H1 (cell line): ENCODE results near the gene HOXA11. TPM values are rescaled to one million over a fixed set of nuclear protein-coding genes. Genes with fewer than 3 reads are reported as not detected.

Source experiments
- CTCF ChIA-PET: fragments of 300-600 bp; sonication (Branson Sonifier 250); formaldehyde crosslinking; loops from one replicate; lab custom pipeline; 2021; ENCODE audit not compliant: partially characterized antibody; lab: Charles Lee
- POLR2A ChIA-PET: fragments of 300-600 bp; sonication (Branson Sonifier 250); formaldehyde crosslinking; loops from one replicate; lab custom pipeline; 2021; ENCODE audit warnings: inconsistent platforms; ENCODE audit not compliant: partially characterized antibody; lab: Charles Lee
- DNase-seq, 2 experiments: peaks; one replicate each; pipeline versions ENCODE4 v3.0.0 to v3.0.0-alpha.2; 2010 to 2022; ENCODE audit warnings: low spot score in 2 of 2, low read depth in 1 of 2, mixed read lengths in 1 of 2
- FAIRE-seq: peaks from 2 replicates; lab custom pipeline; 2011; peaks lifted over from hg19 to GRCh38; lab: Jason Lieb, UNC
- H2AFZ ChIP-seq: 2 replicates; pipeline ENCODE4 v1.8.1; 2012; ENCODE audit warnings: low read length, inconsistent platforms
- H2AK5ac ChIP-seq: 2 replicates; pipeline ENCODE4 v1.6.1; 2013; ENCODE audit warnings: low read depth, low read length
- H2BK120ac ChIP-seq: replicated peaks from 2 replicates; pipeline ENCODE3; 2013; ENCODE audit warnings: low read depth, low read length, inconsistent platforms
- H2BK12ac ChIP-seq: 2 replicates; pipeline ENCODE4 v1.6.1; 2013; ENCODE audit warnings: low read depth, low read length
- H2BK15ac ChIP-seq: 2 replicates; pipeline ENCODE4 v1.6.1; 2013; ENCODE audit warnings: low read length
- H2BK20ac ChIP-seq: 2 replicates; pipeline ENCODE4 v1.6.1; 2013; ENCODE audit warnings: low read length
- H2BK5ac ChIP-seq: 2 replicates; pipeline ENCODE4 v1.6.1; 2013; ENCODE audit warnings: low read depth, low read length
- H3K14ac ChIP-seq: 2 replicates; pipeline ENCODE4 v1.6.1; 2013; ENCODE audit warnings: inconsistent platforms; ENCODE audit not compliant: insufficient read length
- H3K18ac ChIP-seq: 2 replicates; pipeline ENCODE4 v1.6.1; 2013; ENCODE audit warnings: low read length; ENCODE audit errors: extremely low read depth
- H3K23ac ChIP-seq: 2 replicates; pipeline ENCODE4 v1.6.1; 2013; ENCODE audit warnings: inconsistent platforms; ENCODE audit not compliant: insufficient read length
- H3K23me2 ChIP-seq: 2 replicates; pipeline ENCODE4 v1.6.1; 2013; ENCODE audit warnings: low read depth, low read length
- H3K27ac ChIP-seq: 2 replicates; pipeline ENCODE4 v1.6.1; 2011; ENCODE audit warnings: low read depth, low read length, inconsistent platforms
- H3K27me3 ChIP-seq, 4 experiments: replicated peaks in 1 of 4; 1 replicate in 1 of 4; 2 replicates in 3 of 4; pipeline versions ENCODE4 v1.6.1 to v1.8.1; 2011 to 2013; ENCODE audit warnings: low read length in 3 of 4, mild to moderate bottlenecking in 3 of 4, inconsistent platforms in 2 of 4, mixed read lengths in 2 of 4, moderate library complexity in 1 of 4; ENCODE audit not compliant: control insufficient read depth in 3 of 4, insufficient read depth in 3 of 4; ENCODE audit errors: extremely low read depth in 1 of 4
- H3K36me3 ChIP-seq, 4 experiments: 2 replicates each; pipeline versions ENCODE4 v1.6.1 to v1.8.1; 2011 to 2013; ENCODE audit warnings: mild to moderate bottlenecking in 4 of 4, low read length in 3 of 4, moderate library complexity in 2 of 4, control low read depth in 1 of 4, inconsistent platforms in 1 of 4; ENCODE audit not compliant: insufficient read depth in 4 of 4, control insufficient read depth in 2 of 4
- H3K4ac ChIP-seq: replicated peaks from 2 replicates; pipeline ENCODE3; 2013; ENCODE audit warnings: low read length, low read depth, mixed read lengths, inconsistent platforms; ENCODE audit not compliant: insufficient read length
- H3K4me1 ChIP-seq, 4 experiments: replicated peaks in 1 of 4; 1 replicate in 1 of 4; 2 replicates in 3 of 4; pipeline versions ENCODE4 v1.6.1 to v1.8.1; 2011 to 2013; ENCODE audit warnings: low read length in 3 of 4, inconsistent platforms in 2 of 4, mixed read lengths in 1 of 4; ENCODE audit not compliant: insufficient read depth in 4 of 4, control insufficient read depth in 3 of 4
- H3K4me2 ChIP-seq, 2 experiments: 2 replicates each; pipeline versions ENCODE4 v1.6.1 to v1.8.1; 2011 to 2013; ENCODE audit warnings: low read depth in 2 of 2, low read length in 2 of 2, control low read depth in 1 of 2, inconsistent platforms in 1 of 2, mild to moderate bottlenecking in 1 of 2; ENCODE audit not compliant: insufficient read depth in 1 of 2
- H3K4me3 ChIP-seq, 4 experiments: fragments of 200-600, 300-600 bp in 1 of 4; sonication (generic), shearing (Covaris generic), sonication (Bioruptor Twin) in 1 of 4; 2 replicates each; pipeline versions ENCODE4 v1.5.1 to v1.8.1; 2011 to 2016; ENCODE audit warnings: low read length in 4 of 4, low read depth in 3 of 4, control low read depth in 2 of 4, inconsistent platforms in 2 of 4, mild to moderate bottlenecking in 2 of 4, mixed read lengths in 1 of 4, moderate library complexity in 1 of 4; ENCODE audit not compliant: insufficient read depth in 2 of 4; ENCODE audit errors: extremely low read depth in 1 of 4
- H3K56ac ChIP-seq: replicated peaks from 2 replicates; pipeline ENCODE3; 2013; ENCODE audit warnings: low read depth, mild to moderate bottlenecking, mixed read lengths, low read length, inconsistent platforms; ENCODE audit not compliant: insufficient read length
- H3K79me1 ChIP-seq: 2 replicates; pipeline ENCODE4 v1.6.1; 2013; ENCODE audit warnings: low read depth, low read length, control low read depth
- H3K79me2 ChIP-seq, 2 experiments: 2 replicates each; pipeline versions ENCODE4 v1.6.1 to v1.8.1; 2012 to 2013; ENCODE audit warnings: low read length in 2 of 2, mild to moderate bottlenecking in 2 of 2, inconsistent platforms in 1 of 2; ENCODE audit not compliant: insufficient read depth in 2 of 2, control insufficient read depth in 1 of 2
- H3K9ac ChIP-seq, 4 experiments: replicated peaks in 1 of 4; 1 replicate in 1 of 4; 2 replicates in 3 of 4; pipeline versions ENCODE4 v1.6.1 to v1.8.1; 2011 to 2013; ENCODE audit warnings: low read depth in 3 of 4, low read length in 3 of 4, control low read depth in 2 of 4, mild to moderate bottlenecking in 2 of 4, moderate library complexity in 2 of 4, inconsistent platforms in 1 of 4; ENCODE audit errors: extremely low read depth in 1 of 4
- H3K9me3 ChIP-seq, 2 experiments: 2 replicates each; pipeline versions ENCODE4 v1.6.1 to v1.8.1; 2012 to 2013; ENCODE audit warnings: mild to moderate bottlenecking in 2 of 2, moderate library complexity in 2 of 2, control low read depth in 1 of 2, inconsistent platforms in 1 of 2, low read depth in 1 of 2, low read length in 1 of 2, mixed read lengths in 1 of 2; ENCODE audit not compliant: insufficient read depth in 2 of 2
- H4K20me1 ChIP-seq, 2 experiments: replicated peaks in 1 of 2; 2 replicates each; pipeline versions ENCODE3 to v1.8.1; 2011 to 2013; ENCODE audit warnings: inconsistent platforms in 2 of 2, low read length in 2 of 2, mild to moderate bottlenecking in 1 of 2; ENCODE audit not compliant: insufficient read depth in 2 of 2, control insufficient read depth in 1 of 2
- H4K5ac ChIP-seq: 2 replicates; pipeline ENCODE4 v1.6.1; 2013; ENCODE audit warnings: low read length, low read depth, mixed read lengths, inconsistent platforms; ENCODE audit not compliant: insufficient read length
- H4K8ac ChIP-seq: 2 replicates; pipeline ENCODE4 v1.8.0; 2013; ENCODE audit warnings: mild to moderate bottlenecking, moderate library complexity, low read length, inconsistent platforms; ENCODE audit not compliant: insufficient read depth; ENCODE audit errors: extremely low read depth
- H4K91ac ChIP-seq: replicated peaks from 2 replicates; pipeline ENCODE3; 2013; ENCODE audit warnings: low read length, mixed read lengths, inconsistent platforms; ENCODE audit not compliant: insufficient read length
- HDAC2 ChIP-seq, 2 experiments: fragments of 300-600 bp in 1 of 2; sonication (generic) in 1 of 2; IDR thresholded peaks; 2 replicates each; pipeline ENCODE4 v1.6.1; 2011 to 2012; ENCODE audit warnings: low read depth in 2 of 2, low read length in 2 of 2, mild to moderate bottlenecking in 2 of 2, moderate library complexity in 2 of 2, borderline replicate concordance in 1 of 2, inconsistent platforms in 1 of 2
- HDAC6 ChIP-seq: IDR thresholded peaks from one replicate; pipeline ENCODE4 v1.7.1; 2012; ENCODE audit warnings: low read depth, mild to moderate bottlenecking, inconsistent platforms, low read length, moderate library complexity
- RNF2 ChIP-seq: fragments of 200-900, 300-1000 bp; sonication (generic); IDR thresholded peaks from 2 replicates; pipeline ENCODE4 v1.7.1; 2016; ENCODE audit warnings: borderline replicate concordance, low read depth, mild to moderate bottlenecking, antibody characterized with exemption, low read length; ENCODE audit not compliant: poor library complexity, severe bottlenecking; ENCODE audit errors: missing control alignments
- SUZ12 ChIP-seq: fragments of 200-600 bp; sonication (generic); IDR thresholded peaks from 2 replicates; pipeline ENCODE4 v1.6.1; 2012; ENCODE audit warnings: mild to moderate bottlenecking, inconsistent platforms, low read length, moderate library complexity, mixed read lengths
- WGBS, 2 experiments: shearing (Covaris generic) in 1 of 2; methylation state at CpG; one replicate each; pipeline versions ENCODE4 v1.1.6 to v1.1.7; 2013 to 2015; ENCODE audit warnings: low lambda C conversion rate in 2 of 2, mixed read lengths in 2 of 2, inconsistent platforms in 1 of 2, low coverage in 1 of 2, missing lambda C conversion rate in 1 of 2; ENCODE audit not compliant: insufficient replicate concordance in 2 of 2, insufficient coverage in 1 of 2, insufficient read length in 1 of 2; ENCODE audit errors: extremely low coverage in 1 of 2, missing lambda C conversion rate in 1 of 2; 5-methylcytosine and 5-hydroxymethylcytosine counted together
- polyA plus RNA-seq, 7 experiments: library from polyadenylated mRNA; depleted of rRNA in 3 of 7; stranded (reverse) in 5 of 7; unstranded in 2 of 7; fragments of >200 nt in 5 of 7; fragments of 200-250 nt in 2 of 7; gene quantifications; 1 replicate in 5 of 7; 2 replicates in 1 of 7; 4 replicates in 1 of 7; pipeline versions ENCODE4 v1.2.1 to v1.2.3, GENCODE V29; 2011 to 2013; ENCODE audit warnings: missing spikeins in 2 of 7, mixed read lengths in 2 of 7
- total RNA-seq: library from RNA; stranded (reverse); fragmentation: NEBNext Ultra II Directional; extraction: Animal tissue kit (Norgen Biotek cat#: 25700); gene quantifications from 2 replicates; pipeline ENCODE4 v1.2.1, GENCODE V29; 2021

HOXA11 gene
- total and polyA plus RNA-seq, 2 of the 8 experiments (the other 6 are each of a cell fraction or from before 2014, with no cell fraction given), result not detected

DNA sequence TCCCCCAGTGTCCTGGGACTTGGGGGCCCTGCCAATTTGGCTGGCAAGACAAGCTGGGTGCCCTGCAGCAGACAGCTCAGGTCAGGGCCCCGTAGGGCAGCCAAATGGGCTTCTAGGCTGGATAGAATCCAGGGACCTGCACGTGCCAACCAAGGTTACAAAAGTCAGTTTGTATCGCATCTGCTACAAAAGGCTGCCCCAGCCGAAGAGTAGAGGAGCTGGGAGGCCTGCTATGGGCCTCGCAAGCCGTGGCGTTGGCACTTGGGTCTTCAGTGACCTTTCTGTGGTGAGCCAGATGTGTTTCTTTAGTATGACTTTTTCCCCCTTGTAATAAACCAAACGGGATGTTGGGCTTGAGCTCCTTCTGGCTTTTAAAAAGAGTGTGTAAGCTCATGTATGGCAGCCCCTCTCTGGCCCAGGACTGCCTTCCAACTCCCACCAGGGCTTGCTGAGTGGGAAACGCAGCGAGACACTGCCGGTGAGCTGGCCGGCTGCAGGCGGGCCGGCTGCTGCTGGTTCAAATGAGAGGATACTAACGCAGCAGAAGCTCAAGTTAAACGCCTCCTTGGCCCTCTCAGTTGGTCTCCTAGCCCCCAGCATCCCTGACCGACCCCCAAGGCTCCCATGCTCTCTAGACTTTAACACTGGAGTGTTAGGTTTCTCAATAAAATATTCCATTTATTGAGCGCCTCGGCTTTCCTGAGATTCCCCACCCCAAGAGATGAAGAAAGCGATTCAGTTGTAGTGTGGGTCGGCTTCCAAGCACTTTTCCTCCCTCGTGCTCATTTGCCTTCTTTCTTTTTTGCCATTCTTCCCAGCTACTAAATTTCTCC is 7.9 kb downstream of the HOXA11 start:
- WGBS, 2 experiments, result 32% methylated on average over 22 of the region's 22 CpGs; no CpG with 5 or more reads in 1 of the 2 experiments

More for the DNA sequence above, 7.9 kb downstream of the HOXA11 start:
- H2BK12ac ChIP-seq, result no peak overlapping the region
- H3K4me3 ChIP-seq, result no peak overlapping the region
- H3K79me1 ChIP-seq, result no peaks in the 10 kb centered on the region
- H2BK20ac ChIP-seq, result no peak overlapping the region
- H3K23ac ChIP-seq, result no peak overlapping the region
- peaks cover 43 to 54% of the 10 kb centered on the region in 2 experiments for H4K20me1 ChIP-seq
- H4K8ac ChIP-seq, result no peak overlapping the region
- H3K79me2 ChIP-seq, result no peaks in the 10 kb centered on the region
- H3K4ac ChIP-seq, result no peak overlapping the region
- TF ChIP-seq SUZ12, result peak; percentile 90
- no peak for TF ChIP-seq HDAC2 (IDR thresholded peaks at IDR 0.05; ENCODE audit: borderline replicate concordance in 1 of 2, low read depth in 2 of 2, low read length in 2 of 2)
- TF ChIP-seq RNF2, result peak; percentile 96
- TF ChIP-seq HDAC6, result no peak
- H2AFZ ChIP-seq, result no peak overlapping the region
- no peak overlapping the region for H3K14ac ChIP-seq
- H3K56ac ChIP-seq, result no peak overlapping the region
- H3K4me2 ChIP-seq, result no peak overlapping the region
- peaks cover 0 to 15% (median 0%) of the 10 kb centered on the region in 4 experiments; a peak in 1 of 8 replicates for H3K36me3 ChIP-seq
- peak in 1 of 2 experiments; percentile 44 for DNase-seq
- no peaks in the 10 kb centered on the region; a peak in 1 of 4 replicates for H3K9me3 ChIP-seq
- peaks cover 4 to 11% (median 5%) of the 10 kb centered on the region in 4 experiments; a peak in 5 of 7 replicates for H3K4me1 ChIP-seq
- ChIA-PET CTCF (interaction anchor here (0.7 to 2.4 kb wide), 11 partner anchors 9 to 919 kb away, joined by 3 to 8 read pairs (median 4); no protein-coding TSS in a partner anchor), POLR2A (no interaction called here)
- peaks cover 99 to 100% (median 100%) of the 10 kb centered on the region in 4 experiments for H3K27me3 ChIP-seq
- no peak overlapping the region for H4K91ac ChIP-seq
- no peak overlapping the region for H2AK5ac ChIP-seq
- no peak overlapping the region for H3K18ac ChIP-seq
- no peak overlapping the region for H2BK5ac ChIP-seq
- FAIRE-seq, result no peak
- H2BK15ac ChIP-seq, result no peak overlapping the region
- no peaks in the 10 kb centered on the region; the same call in 1 of the 2 replicates for H3K23me2 ChIP-seq
- H2BK120ac ChIP-seq, result no peak overlapping the region
- H3K27ac ChIP-seq, result no peak overlapping the region
- no peak overlapping the region for H4K5ac ChIP-seq
- H3K9ac ChIP-seq, result no peak overlapping the region
